IgD-negative memory B cell (primary cell): ENCODE results near the gene CD300A. TPM values are rescaled to one million over a fixed set of nuclear protein-coding genes. Genes with fewer than 3 reads are reported as not detected.
A peak's percentile ranks its signal among the peaks of the same experiment; 100 is the strongest.

Experiments
- H3K27ac Mint-ChIP-seq, 3 donors: one replicate each; pipeline ENCODE4 v1.8.0; 2020 to 2022; ENCODE audit warnings: mild to moderate bottlenecking in 3 of 3, mixed read lengths in 3 of 3, moderate library complexity in 1 of 3
- H3K27me3 Mint-ChIP-seq: one replicate; pipeline ENCODE4 v1.8.0; 2021; ENCODE audit warnings: mixed read lengths
- H3K36me3 Mint-ChIP-seq: one replicate; pipeline ENCODE4 v1.8.0; 2020; ENCODE audit warnings: mild to moderate bottlenecking, mixed read lengths
- H3K4me1 Mint-ChIP-seq, 3 donors: one replicate each; pipeline ENCODE4 v1.8.0; 2020 to 2022; ENCODE audit warnings: mixed read lengths in 3 of 3, mild to moderate bottlenecking in 1 of 3
- H3K4me3 Mint-ChIP-seq, 4 donors: one replicate each; pipeline ENCODE4 v1.8.0; 2020 to 2022; ENCODE audit warnings: mild to moderate bottlenecking in 4 of 4, mixed read lengths in 4 of 4, moderate library complexity in 3 of 4
- H3K9me3 Mint-ChIP-seq, 3 donors: one replicate each; pipeline ENCODE4 v1.8.0; 2020 to 2021; ENCODE audit warnings: mixed read lengths in 3 of 3, mild to moderate bottlenecking in 1 of 3
- polyA plus RNA-seq: library from polyadenylated mRNA; unstranded; fragments of 300-500 nt; fragmentation: Illumina TruSeq; gene quantifications from one replicate; pipeline ENCODE4 v1.2.3, GENCODE V29; 2021

CD300A gene
- 28.0 TPM for polyA plus RNA-seq

DNA sequence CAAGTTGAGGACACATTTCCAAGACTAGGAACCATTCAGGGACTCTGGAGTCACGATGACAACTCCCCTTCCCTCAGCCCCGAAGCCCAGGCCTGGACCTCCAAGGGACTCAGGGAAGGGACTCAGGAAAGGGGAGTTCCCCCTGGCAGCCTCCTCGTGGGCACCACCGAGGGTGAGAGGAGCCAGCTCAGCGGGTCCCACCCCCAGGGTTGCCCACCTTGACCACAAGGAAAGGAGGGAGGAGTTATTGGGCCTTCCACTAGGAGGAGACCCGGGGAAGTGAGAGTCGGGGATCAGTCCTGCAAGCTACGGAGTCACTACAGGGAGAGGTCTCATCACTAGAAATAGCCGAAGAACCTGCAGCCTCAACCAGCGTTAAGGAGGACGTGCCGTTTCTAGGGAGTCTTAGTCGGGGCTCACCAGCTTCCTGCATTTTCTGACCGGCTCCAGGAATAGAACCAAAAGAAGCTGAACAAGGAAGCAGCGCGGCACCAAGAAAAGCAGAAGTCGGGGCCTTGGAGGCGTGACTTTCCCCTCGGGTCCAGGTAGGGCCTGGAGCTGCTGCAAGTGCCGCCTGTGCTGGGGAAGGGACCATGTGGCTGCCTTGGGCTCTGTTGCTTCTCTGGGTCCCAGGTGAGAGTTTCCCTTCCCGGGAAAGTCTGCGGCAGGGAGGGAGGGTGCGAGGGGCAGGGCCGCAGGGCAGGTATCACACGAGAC is at the start of gene CD300A:
TSS of gene CD300A (plus strand) at position 524 of the 717 bp plus-strand sequence. CDS start at position 594, 70 bp downstream.
- no peaks in the 10 kb centered on the region for H3K36me3 Mint-ChIP-seq
- no peak within 1 kb of the TSS for H3K4me3 Mint-ChIP-seq
- peaks cover 1% of the 10 kb centered on the region for H3K27me3 Mint-ChIP-seq

DNA sequence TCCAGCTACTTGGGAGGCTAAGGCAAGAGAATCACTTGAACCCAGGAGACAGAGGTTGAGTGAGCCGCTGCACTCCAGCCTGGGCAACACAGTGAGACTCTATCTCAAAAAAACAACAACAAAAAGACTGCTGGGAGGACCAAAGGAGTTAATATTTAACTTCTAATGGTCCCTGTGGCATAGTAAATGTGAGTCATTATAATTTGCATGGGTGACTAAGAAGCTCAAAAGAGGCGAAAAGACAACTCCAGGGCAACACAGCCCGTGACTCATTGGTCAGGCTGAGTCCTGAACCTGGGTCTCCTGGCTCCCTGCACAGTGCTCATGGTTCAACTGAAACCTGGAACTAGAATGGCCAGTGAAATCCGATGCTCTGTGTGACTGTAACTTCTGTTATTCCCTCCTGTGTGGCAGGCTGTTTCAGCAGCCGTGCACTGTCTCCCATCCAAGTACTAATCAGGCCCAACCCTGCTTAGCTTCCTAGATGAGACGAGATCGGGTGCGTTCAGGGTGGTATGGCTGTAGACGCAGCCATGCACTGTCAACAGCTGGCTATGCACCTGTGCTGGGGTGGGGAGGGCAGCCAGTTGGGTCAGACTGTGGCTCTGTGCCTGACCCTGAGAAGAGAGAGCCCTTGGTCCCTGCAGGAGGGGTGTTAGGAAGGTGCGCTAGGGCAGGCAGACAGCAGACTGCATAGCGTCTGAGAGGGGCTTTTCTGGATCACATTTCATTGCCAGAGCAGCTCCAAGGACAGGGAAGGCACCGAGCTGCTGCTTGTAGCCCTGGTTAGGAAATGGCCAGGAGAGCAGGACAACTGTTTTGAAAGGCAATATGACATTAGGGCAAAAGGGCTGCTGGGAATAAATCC is 49.0 kb upstream of the CD300A start:
- H3K27ac Mint-ChIP-seq = no peak overlapping the region
- H3K4me1 Mint-ChIP-seq = peaks cover 0 to 2% (median 0%) of the 10 kb centered on the region in 3 donors
- H3K4me3 Mint-ChIP-seq = no peak overlapping the region
- H3K36me3 Mint-ChIP-seq = no peaks in the 10 kb centered on the region
- H3K9me3 Mint-ChIP-seq = peaks cover 0 to under 1% (median 0%) of the 10 kb centered on the region in 3 donors
- peaks cover 17% of the 10 kb centered on the region for H3K27me3 Mint-ChIP-seq

More for the DNA sequence above, at the start of gene CD300A:
- no peaks in the 10 kb centered on the region for H3K9me3 Mint-ChIP-seq
- H3K27ac Mint-ChIP-seq = peak within 1 kb of the TSS in 2 of 3 donors; percentile 44 to 92
- peaks cover 13 to 24% (median 21%) of the 10 kb centered on the region in 3 donors for H3K4me1 Mint-ChIP-seq

DNA sequence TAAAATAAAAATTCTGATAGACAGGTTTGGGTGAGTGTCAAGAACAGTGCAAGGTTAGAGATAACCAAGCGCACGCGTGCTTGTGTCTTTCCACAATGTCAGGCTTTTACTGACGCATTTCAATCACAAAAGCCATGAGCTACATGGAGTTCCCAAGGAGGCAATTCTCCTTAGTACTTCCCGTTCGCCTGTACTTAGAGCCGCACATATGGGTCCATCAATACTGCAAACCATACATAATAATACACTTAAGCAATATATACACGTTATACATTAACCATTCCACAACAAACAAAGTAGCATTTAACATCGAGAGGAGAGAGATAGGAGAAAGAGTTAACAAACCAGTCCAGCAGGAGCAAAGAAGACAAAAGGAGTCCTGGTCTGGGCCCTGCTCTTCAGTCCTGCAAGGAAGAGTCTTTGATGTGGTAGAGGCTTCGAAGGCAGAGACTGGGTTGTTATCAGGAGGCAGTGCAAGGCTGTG is 46.5 kb upstream of the CD300A start:
- Mint-ChIP-seq H3K4me3 (no peak overlapping the region), H3K4me1 (peaks cover 0 to 2% (median 0%) of the 10 kb centered on the region in 3 donors), H3K27me3 (peaks cover 19% of the 10 kb centered on the region), H3K9me3 (peaks cover 0 to 3% (median 0%) of the 10 kb centered on the region in 3 donors), H3K27ac (no peak overlapping the region), H3K36me3 (no peaks in the 10 kb centered on the region)

DNA sequence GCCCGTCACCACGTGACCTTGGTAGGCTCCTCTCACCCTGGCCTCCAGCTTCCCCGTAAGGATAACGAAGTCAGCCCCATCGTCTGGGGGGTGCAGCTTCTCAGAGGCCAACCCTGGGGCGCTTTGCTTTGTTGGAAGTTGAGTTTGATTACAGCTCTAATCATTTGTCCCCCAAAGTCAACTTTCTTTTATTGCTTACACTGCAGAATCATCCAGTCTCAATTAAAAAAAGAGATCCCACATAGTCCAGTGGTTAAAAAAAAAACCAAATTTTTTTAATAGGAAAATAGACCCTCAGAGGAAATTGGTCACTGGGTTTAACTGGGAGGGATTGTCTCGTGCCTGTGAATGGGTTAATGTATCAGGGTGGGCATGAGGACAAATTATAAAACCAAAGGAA is 42.3 kb upstream of the CD300A start:
- H3K27ac Mint-ChIP-seq = no peak overlapping the region
- H3K4me3 Mint-ChIP-seq = no peak overlapping the region
- peaks cover 0 to 3% (median 0%) of the 10 kb centered on the region in 3 donors for H3K9me3 Mint-ChIP-seq
- peaks cover 19% of the 10 kb centered on the region for H3K27me3 Mint-ChIP-seq
- peaks cover 0 to 2% (median 0%) of the 10 kb centered on the region in 3 donors for H3K4me1 Mint-ChIP-seq
- no peaks in the 10 kb centered on the region for H3K36me3 Mint-ChIP-seq

DNA sequence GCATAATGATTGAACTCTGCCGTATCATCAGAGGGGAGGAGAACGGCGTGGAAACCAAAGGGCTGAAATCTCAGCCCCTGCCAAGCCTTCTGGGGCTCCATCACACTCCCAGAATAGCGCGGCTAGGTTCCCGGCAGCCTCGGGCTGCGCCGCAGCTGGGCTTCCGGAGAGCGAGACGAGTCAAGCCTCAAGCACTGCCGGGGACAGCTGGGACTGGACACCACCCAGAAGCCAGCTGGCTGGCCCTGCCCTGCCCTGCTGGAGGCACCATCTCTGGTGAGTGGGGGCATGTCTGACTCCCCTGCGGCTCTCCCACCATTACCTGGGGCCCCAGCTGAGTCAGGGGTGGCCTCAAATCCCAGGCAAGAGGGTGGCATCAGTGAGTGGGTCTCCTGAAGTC is 41.8 kb upstream of the CD300A start:
- no peak overlapping the region for H3K4me3 Mint-ChIP-seq
- peaks cover 22% of the 10 kb centered on the region for H3K27me3 Mint-ChIP-seq
- H3K36me3 Mint-ChIP-seq = no peaks in the 10 kb centered on the region
- H3K9me3 Mint-ChIP-seq = peaks cover 0 to 3% (median 0%) of the 10 kb centered on the region in 3 donors
- H3K4me1 Mint-ChIP-seq = peaks cover 0 to 2% (median 0%) of the 10 kb centered on the region in 3 donors
- H3K27ac Mint-ChIP-seq = peak overlapping the region in 1 of 3 donors; percentile 71

DNA sequence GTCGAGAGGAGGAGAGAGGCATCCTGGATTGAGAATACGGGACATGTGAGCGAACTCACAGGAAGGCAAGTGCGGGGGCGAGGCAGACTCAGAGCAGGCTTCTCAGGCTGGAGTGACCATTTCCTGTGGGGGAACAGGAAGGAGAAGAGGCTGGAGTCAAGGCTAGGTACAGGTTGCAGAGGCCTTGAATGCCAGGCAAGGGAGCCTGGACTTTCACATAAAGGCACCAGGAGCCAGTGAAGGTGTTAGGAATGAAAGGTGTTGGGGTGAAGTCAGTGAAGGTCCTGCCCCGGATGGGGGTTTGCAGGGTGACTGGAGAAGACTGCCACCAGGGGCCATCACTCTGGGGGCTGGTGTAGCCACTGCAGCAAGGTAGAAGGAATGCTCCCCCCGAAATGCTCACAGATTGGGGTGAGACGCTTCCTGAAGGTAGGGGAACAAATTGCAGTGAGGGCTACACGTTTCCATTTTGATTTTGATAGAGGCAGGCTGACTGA is 39.8 kb upstream of the CD300A start:
- peaks cover 2 to 11% (median 5%) of the 10 kb centered on the region in 3 donors for H3K4me1 Mint-ChIP-seq
- H3K9me3 Mint-ChIP-seq = peaks cover 0 to 3% (median 0%) of the 10 kb centered on the region in 3 donors
- H3K36me3 Mint-ChIP-seq = no peaks in the 10 kb centered on the region
- no peak overlapping the region for H3K27ac Mint-ChIP-seq
- no peak overlapping the region for H3K4me3 Mint-ChIP-seq
- H3K27me3 Mint-ChIP-seq = peaks cover 31% of the 10 kb centered on the region

DNA sequence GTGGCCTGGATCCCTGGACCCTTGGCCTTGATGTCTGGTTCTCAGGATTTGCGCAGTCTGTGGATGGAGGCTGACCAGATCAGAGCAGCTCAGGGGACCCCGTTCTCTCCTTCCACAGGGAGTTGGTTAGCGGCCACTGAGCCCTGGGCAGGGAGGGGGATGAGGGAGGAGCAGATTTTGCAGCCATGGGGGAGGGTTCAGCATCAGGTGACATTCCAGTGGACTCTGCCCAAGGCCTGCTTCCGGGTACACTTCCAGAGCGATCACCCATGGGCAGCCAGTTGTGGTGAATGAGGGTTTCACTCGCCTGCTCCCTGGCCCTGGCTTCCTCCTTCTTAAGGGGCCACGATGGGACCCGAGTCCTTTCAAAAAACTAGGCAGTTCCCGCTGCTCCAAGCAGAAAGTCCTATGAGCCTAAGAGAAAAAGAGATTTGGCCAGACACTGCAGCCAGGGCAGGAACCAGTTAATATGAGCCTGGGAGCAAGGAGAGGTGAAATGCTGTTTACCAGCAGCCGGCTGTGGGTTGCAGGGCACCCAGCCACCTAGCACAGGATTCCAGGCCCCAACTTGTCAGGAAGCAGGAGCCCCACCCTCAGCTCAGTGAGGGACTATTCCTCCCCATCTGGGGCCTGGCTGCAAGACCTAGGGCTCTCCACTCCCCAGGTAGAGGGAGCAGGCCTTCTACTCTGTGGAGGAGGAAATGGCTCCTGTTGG is 39.2 kb upstream of the CD300A start:
- H3K36me3 Mint-ChIP-seq = no peaks in the 10 kb centered on the region
- H3K4me3 Mint-ChIP-seq = no peak overlapping the region

DNA sequence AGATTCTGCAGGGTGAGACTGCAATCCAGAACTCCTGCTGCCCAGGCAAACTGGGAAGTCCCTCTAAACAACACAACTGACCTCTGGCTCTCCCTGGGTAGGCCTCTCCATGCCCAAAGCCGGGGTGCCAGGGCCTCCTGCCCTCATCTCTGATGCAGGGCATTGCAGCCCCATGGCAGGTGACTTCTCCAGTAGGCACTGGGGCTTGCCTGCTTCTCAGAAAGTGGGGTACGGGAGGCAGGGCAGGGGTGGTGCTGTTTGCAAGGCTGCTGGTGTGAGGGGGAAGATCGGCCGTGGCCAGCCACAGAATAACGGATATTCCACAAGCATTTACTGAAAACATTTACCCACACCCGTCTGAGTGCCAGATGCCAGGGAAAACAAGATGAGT is 38.7 kb upstream of the CD300A start:
- Mint-ChIP-seq H3K36me3 (no peaks in the 10 kb centered on the region), H3K4me3 (peak overlapping the region in 1 of 4 donors; percentile 13), H3K27ac (no peak overlapping the region), H3K27me3 (peaks cover 34% of the 10 kb centered on the region), H3K9me3 (no peaks in the 10 kb centered on the region), H3K4me1 (peaks cover 2 to 12% (median 5%) of the 10 kb centered on the region in 3 donors)

More for the DNA sequence above, 39.2 kb upstream of the CD300A start:
- H3K27me3 Mint-ChIP-seq = peaks cover 35% of the 10 kb centered on the region
- peaks cover 0 to 3% (median 0%) of the 10 kb centered on the region in 3 donors for H3K9me3 Mint-ChIP-seq
- H3K27ac Mint-ChIP-seq = no peak overlapping the region
- peaks cover 2 to 12% (median 5%) of the 10 kb centered on the region in 3 donors for H3K4me1 Mint-ChIP-seq

DNA sequence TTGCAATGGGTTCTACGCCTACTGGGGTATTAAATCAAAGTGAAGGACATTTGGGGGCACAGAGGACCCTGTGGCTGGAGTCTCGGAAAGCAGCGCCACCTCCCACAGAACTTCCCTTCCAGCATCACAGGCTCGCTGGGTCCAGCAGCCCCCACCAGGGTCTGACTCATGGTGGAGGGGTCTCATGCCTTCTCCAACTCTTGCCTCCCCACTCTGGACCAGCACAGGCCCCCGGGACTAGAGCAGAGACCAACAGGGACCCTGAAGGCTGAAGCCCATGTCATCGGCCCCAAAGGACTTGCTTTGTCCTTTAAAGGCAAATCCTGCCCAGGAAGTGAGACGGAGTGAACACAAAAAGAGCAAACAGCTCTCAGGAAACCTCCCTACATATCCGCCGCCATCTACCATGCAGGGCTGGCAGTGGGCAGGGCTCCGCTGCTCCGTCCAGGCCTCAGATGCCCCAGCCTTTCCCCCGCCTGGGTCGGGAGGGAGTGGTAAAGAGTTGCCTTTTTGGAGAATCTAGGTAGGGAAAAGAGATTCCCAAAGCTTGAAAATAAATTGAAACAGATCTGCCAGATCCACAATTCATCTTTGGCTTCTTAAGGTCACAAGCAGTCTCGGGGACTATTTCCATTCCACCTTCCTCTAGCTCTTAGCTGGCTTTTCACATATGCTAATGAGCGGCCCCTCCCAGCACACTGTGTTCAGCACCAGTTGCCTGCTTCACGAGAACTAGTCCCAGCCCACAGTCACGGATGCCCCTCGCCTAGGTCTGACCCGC is 36.6 kb upstream of the CD300A start:
- Mint-ChIP-seq H3K27me3 (peaks cover 45% of the 10 kb centered on the region), H3K27ac (peak overlapping the region in 1 of 3 donors; percentile 47)

DNA sequence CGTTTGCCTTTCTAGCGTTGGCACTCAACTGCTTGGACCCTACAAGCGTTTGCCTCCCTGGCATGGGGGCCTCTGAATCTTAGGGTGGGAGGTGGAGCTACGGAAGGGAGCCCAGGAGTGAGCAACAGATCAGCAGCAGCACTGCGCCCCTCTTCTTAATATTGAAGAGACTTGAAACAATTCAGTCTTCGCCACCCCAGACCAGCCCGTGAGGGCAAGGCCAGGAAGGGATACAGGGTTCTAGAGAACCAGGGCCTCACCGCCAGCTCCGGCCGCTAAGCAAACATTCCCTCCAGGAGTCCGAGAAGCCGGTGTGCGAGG is 36.1 kb upstream of the CD300A start:
- Mint-ChIP-seq H3K4me1 (peaks cover 2 to 12% (median 5%) of the 10 kb centered on the region in 3 donors), H3K9me3 (no peaks in the 10 kb centered on the region), H3K27ac (peak overlapping the region in 1 of 3 donors; percentile 47), H3K27me3 (peaks cover 46% of the 10 kb centered on the region), H3K4me3 (peak overlapping the region; percentile 31 to 80 (median 51)), H3K36me3 (no peaks in the 10 kb centered on the region)

More for the DNA sequence above, 36.6 kb upstream of the CD300A start:
- peaks cover 2 to 12% (median 5%) of the 10 kb centered on the region in 3 donors for H3K4me1 Mint-ChIP-seq
- no peaks in the 10 kb centered on the region for H3K9me3 Mint-ChIP-seq
- no peaks in the 10 kb centered on the region for H3K36me3 Mint-ChIP-seq
- peak overlapping the region in 3 of 4 donors; percentile 3 to 80 (median 55) for H3K4me3 Mint-ChIP-seq

DNA sequence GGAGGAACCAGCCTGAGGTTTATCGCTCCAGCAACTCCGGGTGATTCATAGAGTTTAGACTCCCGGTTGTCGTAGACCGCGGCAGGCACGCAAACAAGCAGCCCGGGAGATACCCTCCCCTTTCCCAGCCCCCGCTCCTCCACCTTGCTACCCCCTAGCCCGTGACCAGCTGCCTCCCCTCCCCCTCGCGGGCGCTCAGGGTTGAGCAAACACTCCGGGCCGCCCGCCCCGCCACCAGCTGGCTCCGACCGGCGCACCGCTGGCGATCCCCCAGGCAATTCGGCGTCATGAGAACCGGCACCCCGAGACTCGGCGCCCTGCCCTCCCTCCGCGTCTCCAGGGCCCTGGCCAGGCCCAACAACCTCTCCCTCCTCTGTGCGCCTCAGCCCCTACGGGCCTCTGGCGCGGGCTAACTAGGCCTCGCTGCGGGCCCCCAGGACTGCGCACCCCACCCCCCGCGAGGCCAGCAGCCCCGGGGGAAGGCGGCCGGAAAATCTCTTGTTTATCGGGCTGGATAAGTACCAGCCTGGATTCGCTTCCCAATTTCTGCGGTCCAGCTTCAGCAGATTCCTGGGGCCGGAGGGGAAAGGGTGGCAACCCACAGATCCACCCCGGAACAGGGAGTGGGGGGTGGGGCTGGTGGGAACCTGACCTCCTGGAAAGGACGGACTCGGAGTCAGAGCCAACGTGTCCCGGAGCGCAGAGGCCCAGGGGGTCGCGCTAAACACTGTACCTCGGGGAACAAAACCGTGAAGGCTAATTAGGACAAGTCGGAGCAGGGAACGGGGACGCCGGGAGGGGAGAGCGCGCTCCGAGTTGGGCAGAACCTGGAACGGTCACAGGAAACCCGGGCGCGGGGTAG is 35.5 kb upstream of the CD300A start:
- Mint-ChIP-seq H3K27me3 (peaks cover 48% of the 10 kb centered on the region), H3K27ac (peak overlapping the region in 2 of 3 donors; percentile 47 to 56), H3K9me3 (peaks cover 0 to under 1% (median 0%) of the 10 kb centered on the region in 3 donors), H3K4me3 (peak overlapping the region; percentile 31 to 86 (median 70)), H3K4me1 (peaks cover 2 to 12% (median 5%) of the 10 kb centered on the region in 3 donors), H3K36me3 (no peaks in the 10 kb centered on the region)

DNA sequence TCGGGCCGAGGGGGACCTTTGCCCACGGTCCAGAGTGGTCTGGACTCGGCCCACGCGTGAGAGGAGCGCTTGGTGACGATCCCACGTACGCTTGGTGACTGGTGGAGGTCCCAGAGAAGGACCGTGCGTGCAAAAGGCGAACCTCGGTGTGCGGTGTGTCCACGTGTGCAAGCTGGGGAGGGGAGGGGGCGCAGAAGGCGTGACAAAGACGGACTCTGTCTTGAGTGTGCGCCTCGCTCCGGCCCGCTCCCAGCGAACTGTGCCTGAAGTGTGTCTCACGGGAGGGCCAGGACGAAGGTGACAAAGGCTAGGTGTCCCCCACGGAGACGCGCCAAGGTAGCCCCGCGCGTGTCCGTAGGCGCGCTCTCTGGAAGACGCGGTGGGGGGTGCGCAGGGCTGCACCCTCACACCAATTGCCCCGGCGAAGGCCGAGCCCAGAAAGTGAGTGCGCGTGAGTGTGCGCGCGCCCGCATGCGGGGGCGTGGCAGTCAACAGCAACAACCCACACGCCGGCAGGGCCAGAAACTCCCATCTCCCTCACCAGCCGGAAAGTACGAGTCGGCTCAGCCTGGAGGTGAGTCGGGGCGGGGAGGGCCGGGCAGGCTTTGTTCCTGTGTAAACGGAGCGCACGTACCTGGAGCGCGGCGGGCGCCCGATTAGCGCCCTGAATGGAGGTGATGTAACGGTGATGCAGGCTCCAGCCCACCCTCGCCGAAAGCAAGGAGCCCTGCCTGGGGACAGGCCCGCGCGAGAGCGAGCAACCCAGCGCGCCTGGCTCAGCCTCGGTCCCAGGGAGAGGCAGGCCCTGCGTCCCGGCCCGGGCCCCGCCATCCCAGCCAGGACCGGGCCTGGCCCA is 34.6 kb upstream of the CD300A start, which contains the start of gene GPRC5C:
TSS of gene GPRC5C (plus strand) at position 521 of the 856 bp plus-strand sequence. CDS start 7,689 bp downstream, outside the sequence.
- peaks cover 46% of the 10 kb centered on the region for H3K27me3 Mint-ChIP-seq

More for the DNA sequence above, 34.6 kb upstream of the CD300A start, which contains the start of gene GPRC5C:
- H3K36me3 Mint-ChIP-seq = no peaks in the 10 kb centered on the region
- H3K4me1 Mint-ChIP-seq = peaks cover 1 to 12% (median 5%) of the 10 kb centered on the region in 3 donors
- H3K9me3 Mint-ChIP-seq = peaks cover 0 to 8% (median 4%) of the 10 kb centered on the region in 3 donors
- H3K4me3 Mint-ChIP-seq = peak within 1 kb of the TSS in 3 of 4 donors; percentile 59 to 86 (median 74)
- peak within 1 kb of the TSS in 1 of 3 donors; percentile 56 for H3K27ac Mint-ChIP-seq
